Esophagus squamous epithelium (tissue), 4 donors: Measurements from ENCODE around the gene KDM5B.

ENCODE experiments used
- CTCF ChIP-seq, 6 experiments: fragments of 450-650 bp in 4 of 6; fragments of 200-600 bp in 2 of 6; sonication (generic) in 2 of 6; IDR thresholded peaks; one replicate each; pipeline ENCODE4 v1.5.1; 2016 to 2019; ENCODE audit warnings: antibody characterized with exemption in 6 of 6, mild to moderate bottlenecking in 4 of 6, moderate library complexity in 4 of 6
- POLR2A ChIP-seq, 4 donors: fragments of 450-650 bp; IDR thresholded peaks; one replicate each; pipeline ENCODE4 v1.6.1; 2017; ENCODE audit warnings: antibody characterized with exemption in 4 of 4, mild to moderate bottlenecking in 4 of 4, moderate library complexity in 3 of 4

GRCh38 chr1:202844259-202844658 lies 36.0 kb upstream of the KDM5B start:
- TF ChIP-seq CTCF (IDR thresholded peaks at IDR 0.05) (no peak), POLR2A (IDR thresholded peaks at IDR 0.05) (no peak)
